ENCODE results near the gene UBE2D2.
"Not testable (repeated sequence)": the region's sequence is repeated elsewhere in the genome, so short reads cannot be mapped to it uniquely, and the experiment has no call there.

The UBE2D2 gene

GRCh38 chr5:139560752-139561654 lies at the start of gene UBE2D2:
Gene UBE2D2 (plus strand): TSS chr5:139561339. CDS start chr5:139561792, 453 bp downstream.
- DNase-seq (ENCODE audit: low spot score), result peak; percentile 83

- DNase-seq (ENCODE audit: low spot score), result no peak
Measured at GRCh38 chr5:139512786-139513390, 48.3 kb upstream of the UBE2D2 start.

- DNase-seq (ENCODE audit: low spot score), result peak; percentile 68
Measured at GRCh38 chr5:139513434-139513833, 47.7 kb upstream of the UBE2D2 start.

DNA sequence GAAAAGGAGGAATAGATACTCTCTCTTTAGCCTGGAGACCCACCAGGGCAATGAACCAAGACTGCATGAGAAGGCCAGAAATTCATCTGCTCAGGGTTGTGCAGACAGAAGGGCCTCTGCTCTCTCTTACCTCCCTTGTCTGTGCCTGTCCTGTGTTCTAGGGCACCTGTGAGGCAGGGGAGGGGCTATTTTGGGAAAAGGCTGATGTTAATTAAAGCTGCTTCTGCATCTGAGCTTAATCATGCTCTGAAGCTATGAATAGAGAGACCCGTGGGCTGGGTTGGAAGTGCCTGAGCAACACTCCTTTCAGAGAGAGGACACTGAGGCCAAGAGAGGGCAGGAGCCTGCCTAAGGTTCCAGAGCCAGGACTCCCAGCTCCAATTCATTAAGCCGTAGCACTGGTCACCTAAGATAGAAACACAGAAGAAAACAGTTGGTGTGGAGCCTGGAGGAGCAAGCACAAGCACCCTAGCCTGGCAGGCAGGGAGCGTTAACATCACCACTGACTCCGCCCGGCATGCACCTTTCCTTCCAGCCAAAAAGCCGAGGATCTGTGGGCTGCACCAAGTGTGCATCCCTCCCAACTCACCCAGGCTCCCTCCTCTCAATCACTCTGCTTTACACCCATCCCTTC lies 47.2 kb upstream of the UBE2D2 start:
- no peak for DNase-seq (ENCODE audit: low spot score)

- DNase-seq (ENCODE audit: low spot score), result no peak
Measured at GRCh38 chr5:139514486-139514856, 46.7 kb upstream of the UBE2D2 start.

DNA sequence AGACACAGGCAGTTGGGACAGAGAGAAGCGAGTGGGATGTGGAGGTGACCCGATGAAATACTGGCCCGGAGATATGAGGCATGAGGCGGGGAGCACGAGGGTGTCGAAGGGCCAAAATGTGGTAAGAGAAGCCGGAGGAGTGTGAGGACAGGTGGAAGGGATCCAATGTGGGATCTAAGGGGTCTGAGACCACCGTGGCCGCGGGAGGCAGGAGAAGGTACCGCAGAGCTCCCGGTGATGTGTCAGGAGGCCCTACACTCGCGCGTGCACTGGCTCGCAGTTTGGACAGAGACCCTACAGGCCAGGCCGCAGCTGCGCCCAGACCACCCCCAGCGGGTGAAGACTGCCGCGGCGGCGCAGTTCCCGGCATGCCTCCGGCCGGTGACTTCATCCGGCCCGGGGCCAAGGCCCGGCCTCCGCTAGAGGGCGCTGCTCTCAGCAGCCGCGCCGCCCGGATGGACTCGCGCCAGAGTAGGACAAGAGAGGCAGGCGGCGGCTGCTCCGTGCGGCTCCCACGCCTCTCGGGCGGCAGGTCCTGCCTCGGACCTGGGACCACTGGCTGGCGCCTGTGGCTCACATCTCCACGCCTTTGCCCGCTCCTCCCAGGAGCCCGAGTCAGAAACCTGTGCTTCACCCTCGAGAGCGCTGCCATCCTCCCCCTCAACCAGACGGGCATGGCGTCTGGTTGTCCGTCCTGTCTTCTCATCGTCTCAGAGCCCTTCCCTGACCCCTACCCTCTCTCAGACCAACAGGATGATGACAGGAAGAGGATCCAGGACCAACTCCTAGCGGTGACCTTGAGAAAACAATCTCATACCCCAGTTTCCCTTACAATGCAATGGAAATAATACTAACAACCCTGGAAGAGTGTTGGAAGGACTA lies 43.2 kb upstream of the UBE2D2 start:
- peak; percentile 71 for DNase-seq (ENCODE audit: low spot score)

DNA sequence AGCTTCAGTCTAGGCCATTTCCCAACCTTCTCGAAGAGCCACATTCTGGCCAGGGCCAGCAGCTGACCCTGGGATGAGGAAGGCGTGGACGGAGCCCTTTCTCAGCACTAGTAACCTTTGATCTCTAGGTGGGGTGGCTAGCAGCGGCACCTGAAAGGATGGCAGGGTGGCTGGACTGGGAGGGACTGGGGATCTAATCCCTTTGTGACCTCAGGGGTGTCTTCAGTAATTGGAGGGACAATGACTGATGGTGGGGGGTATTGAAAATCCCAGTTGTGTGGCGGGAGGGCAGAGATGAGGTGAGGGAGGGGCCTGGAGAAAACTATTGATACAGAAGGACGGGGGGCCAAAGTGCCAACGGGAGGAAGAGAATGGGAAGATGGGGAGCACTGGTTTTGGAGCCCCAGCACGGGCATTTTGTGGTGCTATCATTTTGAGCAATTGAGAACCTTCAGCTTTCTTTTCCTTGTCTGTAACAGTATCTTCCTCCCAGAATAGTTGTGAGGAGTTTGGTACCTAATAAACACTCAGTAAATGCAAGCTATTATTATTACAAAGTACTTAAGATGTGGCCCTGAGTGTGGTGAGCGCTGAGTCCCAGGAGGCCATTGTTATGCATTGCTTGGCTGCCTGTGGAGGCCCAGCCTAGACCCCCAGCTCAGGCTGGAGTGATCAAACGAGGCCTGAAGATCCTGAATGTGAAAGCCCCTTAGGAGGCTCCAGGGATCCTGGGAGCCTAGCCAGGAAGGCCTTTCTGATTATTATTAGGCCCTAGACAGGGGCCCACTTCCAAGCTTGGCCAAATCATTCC lies 37.3 kb upstream of the UBE2D2 start:
- no peak for DNase-seq (ENCODE audit: low spot score)

DNA sequence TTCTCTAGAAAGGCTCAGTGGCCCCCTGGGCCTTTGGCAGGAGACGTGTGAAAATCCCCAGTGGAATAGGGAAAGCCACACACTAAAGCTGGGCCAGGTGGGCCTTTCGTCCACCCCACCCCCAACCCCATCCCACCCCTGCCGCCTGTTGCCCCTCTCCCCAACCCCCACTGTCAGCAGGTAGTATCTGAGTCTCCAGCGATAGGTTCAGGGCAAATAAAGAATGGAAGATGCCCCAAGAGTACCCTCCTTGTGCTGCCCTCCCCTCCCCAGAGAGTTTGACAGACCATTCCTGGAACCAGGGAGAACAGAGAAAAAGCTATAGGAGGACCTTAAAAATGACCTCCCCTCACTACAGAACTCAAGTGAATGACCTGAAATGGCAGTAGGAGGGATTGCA lies 36.7 kb upstream of the UBE2D2 start:
- no peak for DNase-seq (ENCODE audit: low spot score)

- no peak for DNase-seq (ENCODE audit: low spot score)
Measured at GRCh38 chr5:139524940-139525585, 36.1 kb upstream of the UBE2D2 start.

- DNase-seq (ENCODE audit: low spot score), result not testable (repeated sequence)
Measured at GRCh38 chr5:139525586-139526308, 35.4 kb upstream of the UBE2D2 start.

GRCh38 chr5:139526309-139527089 lies 34.6 kb upstream of the UBE2D2 start:
- DNase-seq (ENCODE audit: low spot score), result not testable (repeated sequence)

GRCh38 chr5:139527090-139527470 lies 34.1 kb upstream of the UBE2D2 start:
- DNase-seq (ENCODE audit: low spot score), result not testable (repeated sequence)

GRCh38 chr5:139527896-139528467 lies 33.2 kb upstream of the UBE2D2 start:
- DNase-seq (ENCODE audit: low spot score), result not testable (repeated sequence)

DNA sequence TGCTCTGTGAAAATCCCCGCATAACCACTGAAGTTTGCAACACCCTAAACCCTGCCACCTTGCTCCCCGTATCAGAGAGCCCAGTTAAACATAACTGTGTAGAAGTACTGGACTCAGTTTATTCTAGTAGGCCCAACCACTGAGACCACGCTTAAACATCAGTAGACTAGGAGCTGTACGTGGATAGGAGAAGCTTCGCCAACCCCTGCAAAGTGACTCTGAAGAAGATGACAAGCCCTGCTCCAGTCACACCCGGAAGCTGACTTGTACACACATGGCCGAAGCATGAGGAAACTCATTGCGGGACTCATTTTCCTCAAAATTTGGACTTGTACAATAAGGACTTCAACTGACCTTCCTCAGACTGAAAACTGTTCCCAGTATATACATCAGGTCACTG lies 32.4 kb upstream of the UBE2D2 start:
- DNase-seq (ENCODE audit: low spot score), result not testable (repeated sequence)

GRCh38 chr5:139530079-139530478 lies 31.1 kb upstream of the UBE2D2 start:
- DNase-seq (ENCODE audit: low spot score), result not testable (repeated sequence)

GRCh38 chr5:139531772-139532169 lies 29.4 kb upstream of the UBE2D2 start:
- DNase-seq (ENCODE audit: low spot score), result no peak

DNA sequence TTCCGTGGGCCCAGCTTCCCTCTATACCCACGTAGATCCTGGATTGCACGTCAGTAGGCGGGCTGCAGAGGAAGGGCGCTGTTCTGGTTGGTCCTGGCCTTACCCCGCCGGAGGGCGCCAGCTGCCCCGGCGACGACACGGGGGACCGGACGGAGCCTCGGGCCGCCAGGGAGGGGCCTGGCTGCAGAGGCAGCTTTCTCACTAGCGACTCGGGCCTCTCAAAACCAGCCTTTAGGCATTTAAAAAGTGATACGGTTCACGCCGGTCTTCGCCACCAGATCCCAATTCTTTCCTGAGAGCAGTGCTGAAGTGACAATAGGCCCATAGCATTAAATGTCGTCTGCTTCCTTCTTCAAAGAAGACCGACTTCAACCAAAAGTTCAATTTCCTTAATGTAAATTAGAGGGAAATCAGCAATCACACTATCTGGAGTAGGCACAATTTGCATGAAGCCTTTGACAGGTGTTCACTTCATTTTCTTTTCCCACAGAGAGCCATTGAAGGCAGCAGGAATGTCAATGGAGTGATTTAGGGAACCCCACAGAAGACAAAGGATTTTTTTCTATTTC lies 17.6 kb upstream of the UBE2D2 start:
- no peak for DNase-seq (ENCODE audit: low spot score)

DNA sequence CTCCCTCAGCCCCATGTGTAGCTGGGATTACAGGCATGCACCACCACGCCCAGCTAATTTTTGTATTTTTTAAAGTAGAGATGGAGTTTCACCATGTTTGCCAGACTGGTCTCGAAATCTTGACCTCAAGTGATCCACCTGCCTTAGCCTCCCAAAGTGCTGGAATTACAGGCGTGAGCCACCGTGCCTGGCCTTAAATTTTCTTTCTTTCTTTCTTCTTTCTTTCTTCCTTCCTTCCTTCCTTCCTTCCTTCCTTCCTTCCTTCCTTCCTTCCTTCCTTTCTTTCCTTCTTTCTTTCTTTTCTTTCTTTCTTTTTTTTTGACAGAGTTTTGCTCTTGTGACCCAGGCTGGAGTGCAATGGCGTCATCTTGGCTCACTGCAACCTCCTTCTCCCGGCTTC lies 14.5 kb upstream of the UBE2D2 start:
- DNase-seq (ENCODE audit: low spot score), result not testable (repeated sequence)
